ENCODE measurements around the gene SMCP. TPM values are rescaled to one million over a fixed set of nuclear protein-coding genes. Genes with fewer than 3 reads are reported as not detected.

SMCP gene
- total and polyA plus RNA-seq, 11 donors, result not detected

DNA sequence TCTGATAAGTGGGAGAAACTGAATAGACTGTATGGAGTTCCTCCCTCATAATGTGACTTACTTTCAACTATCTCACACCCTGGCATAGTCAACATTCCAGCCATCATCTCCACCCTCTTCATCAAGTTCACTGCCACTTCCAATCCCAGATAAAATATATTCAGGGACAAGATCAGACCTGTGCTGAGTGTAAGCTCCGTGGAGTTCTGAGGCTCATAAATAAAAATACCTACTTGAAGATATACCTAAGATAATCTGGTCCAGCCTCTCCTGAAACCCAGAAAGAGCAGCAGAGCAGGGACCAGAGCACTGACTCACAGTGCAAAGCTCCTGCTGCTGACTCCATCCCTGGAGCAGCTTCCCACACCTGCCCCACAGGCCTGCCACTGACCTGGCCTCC, 20.1 kb upstream of the SMCP start:
- peaks cover 0 to 10% (median 0%) of the 10 kb centered on the region in 9 donors for H3K27me3 ChIP-seq
- H3K9me3 ChIP-seq, result no peaks in the 10 kb centered on the region
- no peak overlapping the region for H3K4me3 ChIP-seq
- H3K27ac ChIP-seq, result no peak overlapping the region
- ATAC-seq (no peak), DNase-seq (no peak)
- intact Hi-C loops (cut with DNase I), result no loop called here
- H3K36me3 ChIP-seq, result no peaks in the 10 kb centered on the region
- WGBS, 4 donors, result 40 to 56% (median 49%) methylated on average over 1 of the region's 1 CpG
- no peak for TF ChIP-seq POLR2A (IDR thresholded peaks at IDR 0.05)
- TF ChIP-seq, protein P1, sequence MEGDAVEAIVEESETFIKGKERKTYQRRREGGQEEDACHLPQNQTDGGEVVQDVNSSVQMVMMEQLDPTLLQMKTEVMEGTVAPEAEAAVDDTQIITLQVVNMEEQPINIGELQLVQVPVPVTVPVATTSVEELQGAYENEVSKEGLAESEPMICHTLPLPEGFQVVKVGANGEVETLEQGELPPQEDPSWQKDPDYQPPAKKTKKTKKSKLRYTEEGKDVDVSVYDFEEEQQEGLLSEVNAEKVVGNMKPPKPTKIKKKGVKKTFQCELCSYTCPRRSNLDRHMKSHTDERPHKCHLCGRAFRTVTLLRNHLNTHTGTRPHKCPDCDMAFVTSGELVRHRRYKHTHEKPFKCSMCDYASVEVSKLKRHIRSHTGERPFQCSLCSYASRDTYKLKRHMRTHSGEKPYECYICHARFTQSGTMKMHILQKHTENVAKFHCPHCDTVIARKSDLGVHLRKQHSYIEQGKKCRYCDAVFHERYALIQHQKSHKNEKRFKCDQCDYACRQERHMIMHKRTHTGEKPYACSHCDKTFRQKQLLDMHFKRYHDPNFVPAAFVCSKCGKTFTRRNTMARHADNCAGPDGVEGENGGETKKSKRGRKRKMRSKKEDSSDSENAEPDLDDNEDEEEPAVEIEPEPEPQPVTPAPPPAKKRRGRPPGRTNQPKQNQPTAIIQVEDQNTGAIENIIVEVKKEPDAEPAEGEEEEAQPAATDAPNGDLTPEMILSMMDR (IDR thresholded peaks at IDR 0.05), result no peak
- no peaks in the 10 kb centered on the region for H3K4me1 ChIP-seq

DNA sequence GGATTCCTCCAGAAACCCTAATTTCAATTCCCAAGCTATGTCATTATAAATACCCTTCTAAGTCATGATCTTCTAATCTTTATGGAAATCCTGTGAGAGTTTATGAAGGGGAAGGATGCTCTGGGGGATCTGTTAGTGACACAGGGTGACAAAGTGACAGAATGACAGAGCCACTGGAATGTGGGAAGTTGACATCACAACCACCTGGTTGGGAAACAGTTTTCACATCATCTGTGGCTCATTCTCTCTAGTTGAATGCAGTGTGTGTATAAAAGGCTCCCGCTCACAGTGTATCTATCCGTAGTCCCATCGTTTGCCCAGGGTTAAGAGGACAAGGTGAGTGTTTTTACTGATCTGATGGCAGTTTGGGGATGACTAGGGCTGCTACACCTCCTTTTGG, 18.4 kb upstream of the SMCP start, which contains the start of gene LCE7A:
TSS of gene LCE7A (plus strand) at position 301 of the 400 bp plus-strand sequence. CDS start 702 bp downstream, outside the sequence.
- ATAC-seq (no peak), DNase-seq (no peak)
- no peaks in the 10 kb centered on the region for H3K4me1 ChIP-seq
- intact Hi-C loops (cut with DNase I), result no loop called here
- no peaks in the 10 kb centered on the region for H3K9me3 ChIP-seq
- peaks cover 0 to 10% (median 0%) of the 10 kb centered on the region in 9 donors for H3K27me3 ChIP-seq
- 74 to 84% (median 80%) methylated on average over 3 of the region's 3 CpGs for WGBS, 4 donors
- H3K36me3 ChIP-seq, result no peaks in the 10 kb centered on the region
- H3K27ac ChIP-seq, result no peak within 1 kb of the TSS
- no peak within 1 kb of the TSS for H3K4me3 ChIP-seq
- no peak for TF ChIP-seq POLR2A (IDR thresholded peaks at IDR 0.05)
- TF ChIP-seq, protein P1 (IDR thresholded peaks at IDR 0.05), result no peak

DNA sequence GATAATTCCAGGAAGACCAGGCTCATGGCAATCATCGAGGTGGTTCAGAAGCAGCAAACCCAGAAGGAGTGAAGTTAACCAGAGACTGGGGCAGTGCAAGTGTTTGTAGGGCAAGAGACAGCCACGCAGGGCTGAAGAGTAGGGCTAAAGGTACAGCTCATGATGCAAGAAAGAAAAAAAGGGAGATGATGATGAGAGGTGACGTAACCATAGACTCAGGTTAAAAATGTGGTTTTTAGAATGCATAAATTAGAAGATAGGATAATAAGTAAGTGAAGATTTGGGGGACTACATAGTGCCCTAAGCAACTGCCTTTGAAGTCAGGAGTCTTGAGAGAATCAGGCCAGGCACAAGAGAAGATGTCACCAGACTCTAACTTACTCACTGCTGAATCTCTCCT, 18.0 kb upstream of the SMCP start:
- intact Hi-C loops (cut with DNase I), result no loop called here
- Histone ChIP-seq H3K27ac (no peak overlapping the region), H3K27me3 (peaks cover 0 to 10% (median 0%) of the 10 kb centered on the region in 9 donors), H3K36me3 (no peaks in the 10 kb centered on the region), H3K4me1 (no peaks in the 10 kb centered on the region), H3K9me3 (no peaks in the 10 kb centered on the region), H3K4me3 (no peak overlapping the region)
- TF ChIP-seq, protein P1 (IDR thresholded peaks at IDR 0.05), result no peak
- TF ChIP-seq POLR2A (IDR thresholded peaks at IDR 0.05), result no peak
- DNase-seq, result no peak
- 51 to 64% (median 62%) methylated on average over 3 of the region's 3 CpGs for WGBS, 4 donors
- no peak for ATAC-seq

DNA sequence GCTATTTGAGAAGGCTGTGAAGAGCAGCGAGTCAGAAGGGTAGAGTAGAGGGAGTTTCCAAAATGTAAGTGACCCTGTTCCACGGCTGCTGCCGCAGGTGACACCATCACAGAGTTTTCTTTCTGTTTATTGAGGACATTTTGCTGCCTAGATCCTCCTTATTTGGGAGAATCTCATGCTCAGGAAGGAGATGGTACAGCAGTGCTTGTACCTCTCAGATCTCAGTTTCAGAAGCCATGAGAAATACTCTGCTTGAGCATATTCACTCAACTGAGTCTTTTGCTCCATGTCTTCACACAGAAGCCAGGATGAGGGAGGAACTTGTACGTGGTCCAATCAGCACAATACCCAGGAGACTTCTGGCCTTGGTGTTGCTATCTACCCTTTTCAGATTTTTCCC, 16.7 kb upstream of the SMCP start:
- Histone ChIP-seq H3K27ac (no peak overlapping the region), H3K27me3 (peaks cover 0 to 10% (median 0%) of the 10 kb centered on the region in 9 donors), H3K9me3 (no peaks in the 10 kb centered on the region), H3K4me3 (no peak overlapping the region), H3K4me1 (no peaks in the 10 kb centered on the region), H3K36me3 (no peaks in the 10 kb centered on the region)
- TF ChIP-seq POLR2A (IDR thresholded peaks at IDR 0.05), result no peak
- TF ChIP-seq, protein P1 (IDR thresholded peaks at IDR 0.05), result no peak
- ATAC-seq (no peak), DNase-seq (no peak)
- WGBS, 4 donors, result 58 to 71% (median 65%) methylated on average over 4 of the region's 4 CpGs
- intact Hi-C loops (cut with DNase I), result no loop called here
